Adrenal gland (tissue), 5 donors: ENCODE data around the gene TIMM44.

Experiments
- CTCF ChIP-seq, 6 experiments: fragments of 450-650 bp in 4 of 6; fragments of 200-600 bp in 2 of 6; sonication (generic) in 1 of 6; IDR thresholded peaks; 1 replicate in 5 of 6; 2 replicates in 1 of 6; pipeline versions ENCODE4 v1.5.1 to v1.8.0; 2016 to 2021; ENCODE audit warnings: antibody characterized with exemption in 6 of 6, mild to moderate bottlenecking in 2 of 6, moderate library complexity in 1 of 6
- POLR2A ChIP-seq, 2 donors: fragments of 450-650 bp; IDR thresholded peaks; one replicate each; pipeline ENCODE4 v1.6.1; 2017; ENCODE audit warnings: antibody characterized with exemption in 2 of 2, mild to moderate bottlenecking in 2 of 2, moderate library complexity in 1 of 2
- donor health status: DM: no; HTN: no; CAD: no.

- no peak for TF ChIP-seq CTCF (IDR thresholded peaks at IDR 0.05)
- no peak for TF ChIP-seq POLR2A (IDR thresholded peaks at IDR 0.05)
Measured at GRCh38 chr19:7900401-7900870, 43.0 kb downstream of the TIMM44 start.
